GM12872 (cell line): ENCODE data around the gene ZNF410.

Source experiments
- TF ChIP-seq, protein P1 (sequence below): IDR thresholded peaks from 3 replicates; pipeline ENCODE4 v1.5.1; 2011; ENCODE audit warnings: low read depth, mild to moderate bottlenecking, low read length, moderate library complexity; ENCODE audit not compliant: insufficient read depth

Gene ZNF410

DNA sequence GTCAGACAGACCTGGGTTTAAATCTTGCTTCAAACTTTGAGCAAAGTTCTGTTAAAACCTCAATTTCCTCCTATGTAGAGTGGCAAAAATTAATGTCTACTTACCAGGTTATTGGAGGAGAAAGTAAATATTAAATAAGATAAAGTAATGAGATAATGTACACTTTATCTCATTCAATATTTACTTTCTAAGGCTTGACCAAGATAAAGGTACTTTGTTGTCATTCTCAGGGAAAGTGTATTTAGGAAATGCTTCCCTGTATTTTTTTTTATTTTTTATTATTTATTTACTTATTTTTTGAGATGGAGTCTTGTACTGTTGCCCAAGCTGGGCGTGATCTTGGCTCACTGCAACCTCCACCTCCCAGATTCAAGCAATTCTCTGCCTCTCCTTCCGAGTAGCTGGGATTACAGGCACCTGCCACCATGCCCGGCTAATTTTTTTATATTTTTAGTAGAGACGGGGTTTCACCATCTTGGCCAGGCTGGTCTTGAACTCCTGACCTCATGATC is 58.6 kb downstream of the ZNF410 start:
- TF ChIP-seq, protein P1, sequence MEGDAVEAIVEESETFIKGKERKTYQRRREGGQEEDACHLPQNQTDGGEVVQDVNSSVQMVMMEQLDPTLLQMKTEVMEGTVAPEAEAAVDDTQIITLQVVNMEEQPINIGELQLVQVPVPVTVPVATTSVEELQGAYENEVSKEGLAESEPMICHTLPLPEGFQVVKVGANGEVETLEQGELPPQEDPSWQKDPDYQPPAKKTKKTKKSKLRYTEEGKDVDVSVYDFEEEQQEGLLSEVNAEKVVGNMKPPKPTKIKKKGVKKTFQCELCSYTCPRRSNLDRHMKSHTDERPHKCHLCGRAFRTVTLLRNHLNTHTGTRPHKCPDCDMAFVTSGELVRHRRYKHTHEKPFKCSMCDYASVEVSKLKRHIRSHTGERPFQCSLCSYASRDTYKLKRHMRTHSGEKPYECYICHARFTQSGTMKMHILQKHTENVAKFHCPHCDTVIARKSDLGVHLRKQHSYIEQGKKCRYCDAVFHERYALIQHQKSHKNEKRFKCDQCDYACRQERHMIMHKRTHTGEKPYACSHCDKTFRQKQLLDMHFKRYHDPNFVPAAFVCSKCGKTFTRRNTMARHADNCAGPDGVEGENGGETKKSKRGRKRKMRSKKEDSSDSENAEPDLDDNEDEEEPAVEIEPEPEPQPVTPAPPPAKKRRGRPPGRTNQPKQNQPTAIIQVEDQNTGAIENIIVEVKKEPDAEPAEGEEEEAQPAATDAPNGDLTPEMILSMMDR: no peak

DNA sequence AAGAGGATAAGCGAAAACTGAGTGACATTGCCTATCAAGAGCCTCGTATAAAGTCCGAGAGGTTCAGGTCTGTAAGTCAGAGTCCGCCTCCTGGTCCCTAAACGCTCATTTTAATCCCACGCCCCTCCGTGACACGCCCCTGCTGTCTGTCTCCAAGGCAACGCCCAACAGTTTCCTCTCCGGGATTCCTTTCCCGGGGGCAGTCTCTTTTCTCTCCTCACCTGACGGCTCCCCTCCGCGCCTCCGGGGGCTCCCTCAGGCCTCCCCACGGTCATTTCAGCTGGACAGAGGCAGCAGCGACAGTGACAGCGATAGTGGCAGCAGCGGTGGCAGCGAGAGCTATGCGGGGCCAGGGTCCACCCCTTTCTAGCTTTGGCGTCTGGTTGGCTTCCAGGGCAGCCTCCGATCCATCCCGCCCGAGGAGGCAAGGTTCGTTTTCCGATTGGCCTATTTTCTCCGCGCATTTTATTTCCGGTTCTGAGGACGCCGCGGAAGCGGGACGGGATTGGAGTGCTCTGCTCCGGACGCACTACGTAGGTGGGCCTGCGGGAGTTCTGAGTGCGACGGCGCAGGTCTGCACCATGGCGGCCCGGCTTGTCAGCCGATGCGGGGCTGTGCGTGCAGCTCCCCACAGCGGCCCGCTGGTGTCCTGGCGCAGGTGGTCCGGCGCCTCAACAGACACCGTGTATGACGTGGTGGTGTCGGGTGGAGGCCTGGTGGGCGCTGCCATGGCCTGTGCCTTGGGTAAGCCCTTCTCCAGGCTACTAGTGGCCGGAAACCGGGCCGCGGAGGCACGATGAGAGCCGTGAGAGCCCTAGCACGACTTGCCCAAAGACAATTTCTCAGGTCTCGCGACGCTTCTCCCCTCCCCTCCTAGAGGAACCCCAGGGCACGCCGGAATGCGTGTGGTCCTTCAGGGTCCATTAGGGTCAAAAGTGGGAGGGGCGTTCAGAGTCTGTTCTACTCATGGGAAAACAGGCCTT is 63.4 kb downstream of the ZNF410 start, which contains the start of the genes COQ6 and FAM161B:
Gene COQ6 (plus strand): TSS at position 551 of the 983 bp plus-strand sequence. CDS start 31 bp downstream, at position 582.
Gene FAM161B (minus strand): TSS at position 343 of the 983 bp plus-strand sequence. CDS start 68 bp downstream, at position 275.
- TF ChIP-seq, protein P1: 0 out of 3 replicates have a peak, but pooled peaks have one; percentile 26

DNA sequence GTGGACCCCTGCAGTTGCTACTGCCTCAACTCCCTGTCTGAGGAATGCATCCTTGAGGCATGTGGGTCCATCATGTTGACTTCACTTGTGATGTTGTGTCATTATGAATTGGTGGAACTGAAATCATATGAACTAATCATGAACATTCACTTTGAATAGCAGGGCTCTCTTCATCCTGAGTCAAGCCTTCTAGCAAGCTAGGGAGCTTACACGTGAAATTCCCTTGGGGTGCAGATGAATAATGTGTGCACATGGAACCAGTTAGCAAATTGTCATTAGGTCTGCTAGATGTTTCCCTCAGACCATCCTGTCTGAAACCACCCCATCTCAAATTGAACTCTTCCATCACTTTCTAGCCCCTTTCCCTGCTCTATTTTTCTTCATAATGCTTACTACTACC is 67.1 kb downstream of the ZNF410 start:
- TF ChIP-seq, protein P1: no peak

DNA sequence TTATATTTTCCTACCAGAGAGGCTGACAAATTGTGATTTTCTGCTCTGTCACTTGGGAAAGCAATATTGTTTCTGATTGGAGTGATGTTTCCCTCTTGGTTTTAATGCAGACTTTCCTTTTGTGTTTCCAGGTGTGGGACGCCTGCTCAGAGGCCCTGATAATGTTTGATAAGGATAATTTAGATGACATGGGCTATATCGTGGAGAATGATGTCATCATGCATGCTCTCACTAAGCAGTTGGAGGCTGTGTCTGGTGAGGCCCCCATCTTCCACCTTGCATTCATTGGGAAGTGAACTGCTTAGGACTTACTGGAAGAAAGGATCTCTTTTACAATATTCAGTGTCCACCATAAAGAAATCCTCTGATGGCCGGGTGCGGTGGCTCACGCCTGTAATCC is 69.0 kb downstream of the ZNF410 start:
- TF ChIP-seq, protein P1: no peak

DNA sequence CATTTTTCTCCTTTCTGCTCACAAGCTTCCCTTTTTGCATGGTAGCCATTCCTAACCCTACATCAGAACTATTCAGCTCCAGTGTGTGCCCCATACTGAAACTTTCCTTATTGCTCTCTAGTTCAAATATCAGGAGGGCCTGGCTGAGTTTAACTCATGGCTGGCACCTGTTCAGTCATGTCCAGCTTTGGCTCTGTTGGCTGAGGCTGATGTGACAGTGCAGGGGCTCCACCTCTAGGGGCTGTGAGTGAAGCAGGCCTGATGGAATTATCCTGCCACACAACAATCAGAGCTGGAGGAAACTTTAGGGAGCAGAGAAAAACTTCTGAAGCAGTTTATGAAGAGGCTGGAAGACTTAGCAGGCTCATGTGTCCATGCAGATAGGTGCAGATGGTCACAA is 71.9 kb downstream of the ZNF410 start:
- TF ChIP-seq, protein P1: no peak

DNA sequence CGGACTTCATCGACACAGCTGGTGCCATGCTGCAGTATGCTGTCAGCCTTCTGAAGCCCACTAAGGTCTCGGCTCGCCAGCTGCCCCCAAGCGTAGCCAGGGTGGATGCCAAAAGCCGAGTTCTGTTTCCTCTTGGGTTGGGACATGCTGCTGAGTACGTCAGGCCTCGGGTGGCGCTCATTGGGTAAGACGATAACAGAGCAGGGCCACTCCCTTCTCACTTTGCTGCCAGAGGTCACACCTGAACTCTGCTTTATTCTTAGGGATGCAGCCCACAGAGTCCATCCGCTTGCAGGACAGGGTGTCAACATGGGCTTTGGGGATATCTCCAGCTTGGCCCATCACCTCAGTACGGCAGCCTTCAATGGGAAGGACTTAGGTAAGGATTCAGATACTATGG is 74.5 kb downstream of the ZNF410 start:
- TF ChIP-seq, protein P1: no peak

DNA sequence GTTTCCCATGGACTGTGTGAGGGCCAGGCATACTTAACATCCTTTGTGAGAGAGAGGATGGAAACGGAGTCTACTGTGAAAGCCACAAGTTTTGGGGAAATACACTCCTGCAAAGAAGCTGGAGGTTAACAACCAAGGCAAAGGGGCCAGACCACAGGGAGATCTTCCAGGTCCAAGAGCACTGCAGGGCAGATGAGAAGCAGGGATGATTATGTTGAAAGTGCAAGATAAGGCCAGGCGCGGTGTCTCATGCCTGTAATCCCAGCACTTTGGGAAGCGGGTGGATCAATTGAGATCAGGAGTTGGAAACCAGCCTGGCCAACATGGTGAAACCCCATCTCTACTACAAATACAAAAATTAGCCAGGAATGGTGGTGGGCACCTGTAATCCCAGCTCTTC is 78.6 kb downstream of the ZNF410 start:
- TF ChIP-seq, protein P1: no peak
